HepG2 (cell line): Measurements from ENCODE around the gene MTA2. TPM values are rescaled to one million over a fixed set of nuclear protein-coding genes. Genes with fewer than 3 reads are reported as not detected.

Experiments used
- AHDC1 ChIP-seq: sonication (generic); formaldehyde crosslinking; IDR thresholded peaks from 2 replicates; pipeline ENCODE4 v1.5.1; 2020; ENCODE audit warnings: mild to moderate bottlenecking, missing genetic modification reagents, borderline replicate concordance
- CBX5 ChIP-seq: sonication (generic); formaldehyde crosslinking; IDR thresholded peaks from 2 replicates; pipeline ENCODE4 v1.4.0; 2020; ENCODE audit warnings: missing genetic modification reagents, borderline replicate concordance
- MEIS1 ChIP-seq: sonication (generic); formaldehyde crosslinking; IDR thresholded peaks from 2 replicates; pipeline ENCODE4 v1.9.0; 2021; ENCODE audit warnings: mild to moderate bottlenecking, missing genetic modification reagents, moderate library complexity, borderline replicate concordance
- NCOA1 ChIP-seq: sonication (generic); formaldehyde crosslinking; IDR thresholded peaks from 2 replicates; pipeline ENCODE4 v1.9.0; 2021; ENCODE audit warnings: missing genetic modification reagents
- NFE2 ChIP-seq: sonication (generic); formaldehyde crosslinking; IDR thresholded peaks from 2 replicates; pipeline ENCODE4 v1.4.0; 2020; ENCODE audit warnings: missing genetic modification reagents
- NKX3-1 ChIP-seq: sonication (generic); formaldehyde crosslinking; IDR thresholded peaks from 2 replicates; pipeline ENCODE4 v1.5.0; 2020; ENCODE audit warnings: missing genetic modification reagents
- SNAI1 ChIP-seq: sonication (generic); formaldehyde crosslinking; IDR thresholded peaks from 2 replicates; pipeline ENCODE4 v1.5.0; 2020; ENCODE audit warnings: mild to moderate bottlenecking, missing genetic modification reagents, borderline replicate concordance
- SNAPC5 ChIP-seq: sonication (generic); formaldehyde crosslinking; IDR thresholded peaks from 2 replicates; pipeline ENCODE4 v1.8.1; 2023; ENCODE audit warnings: mild to moderate bottlenecking, missing genetic modification reagents, borderline replicate concordance
- TRIM22 ChIP-seq: fragments of 450-650 bp; IDR thresholded peaks from 2 replicates; pipeline ENCODE4 v1.6.1; 2017
- ZNF142 ChIP-seq: sonication (generic); formaldehyde crosslinking; IDR thresholded peaks from 2 replicates; pipeline ENCODE4 v1.4.0; 2020; ENCODE audit warnings: missing genetic modification reagents
- ZNF224 ChIP-seq: sonication (generic); formaldehyde crosslinking; IDR thresholded peaks from 2 replicates; pipeline ENCODE4 v1.5.0; 2020; ENCODE audit warnings: mild to moderate bottlenecking, missing genetic modification reagents
- ZNF619 ChIP-seq: sonication (generic); formaldehyde crosslinking; IDR thresholded peaks from 2 replicates; pipeline ENCODE4 v1.4.0; 2020; ENCODE audit warnings: mild to moderate bottlenecking, missing genetic modification reagents
- ZNF777 ChIP-seq: sonication (generic); formaldehyde crosslinking; IDR thresholded peaks from 2 replicates; pipeline ENCODE4 v1.4.0; 2020; ENCODE audit warnings: missing genetic modification reagents
- polyA plus RNA-seq, 8 experiments: library from polyadenylated mRNA; depleted of rRNA in 3 of 8; stranded (reverse) in 7 of 8; unstranded in 1 of 8; fragments of >200 nt; fragmentation: Illumina TruSeq in 4 of 8; extraction: Trizol in 4 of 8; gene quantifications; 2 replicates each; pipeline versions ENCODE4 v1.2.1 to v1.2.3, GENCODE V29; 2011 to 2016; ENCODE audit warnings: low read depth in 4 of 8, missing spikeins in 1 of 8, mixed read lengths in 1 of 8; ENCODE audit not compliant: insufficient read depth in 1 of 8
- total RNA-seq, 5 experiments: library from RNA; depleted of rRNA; stranded (reverse); fragments of >200 nt; fragmentation: Illumina TruSeq; extraction: Trizol; gene quantifications; 2 replicates each; pipeline ENCODE4 v1.2.3, GENCODE V29; 2016; ENCODE audit warnings: low read depth in 1 of 5

MTA2 gene
- total and polyA plus RNA-seq, 2 of the 13 experiments (the other 11 are each of a cell fraction or from before 2014, with no cell fraction given), result 14.0 to 70.0 TPM

GRCh38 chr11:62573592-62574362 is 27.9 kb downstream of the MTA2 start, which contains the start of gene EEF1G (continued):
- TF ChIP-seq ZNF142 (0 out of 2 replicates have a peak, but pooled peaks have one; percentile 16), SNAPC5 (CRISPR knock-in tag) (no peak), ZNF619 (CRISPR knock-in tag) (0 out of 2 replicates have a peak, but pooled peaks have one; percentile 47), NCOA1 (CRISPR knock-in tag) (no peak), NKX3-1 (CRISPR knock-in tag) (no peak), TRIM22 (no peak), CBX5 (CRISPR knock-in tag) (no peak), MEIS1 (CRISPR knock-in tag) (no peak), NFE2 (CRISPR knock-in tag) (no peak), AHDC1 (CRISPR knock-in tag) (no peak; the same call in 1 of the 2 replicates), SNAI1 (no peak), ZNF777 (no peak; the same call in 1 of the 2 replicates), ZNF224 (CRISPR knock-in tag) (peak; percentile 82; the same call in 1 of the 2 replicates)
